H1 (cell line): ENCODE data around the gene OR6C65. TPM values are rescaled to one million over a fixed set of nuclear protein-coding genes. Genes with fewer than 3 reads are reported as not detected.
"Not testable (repeated sequence)": the region's sequence is repeated elsewhere in the genome, so short reads cannot be mapped to it uniquely, and the experiment has no call there.

Experiments used
- CTCF ChIA-PET: fragments of 300-600 bp; sonication (Branson Sonifier 250); formaldehyde crosslinking; loops from one replicate; lab custom pipeline; 2021; ENCODE audit not compliant: partially characterized antibody; lab: Charles Lee
- POLR2A ChIA-PET: fragments of 300-600 bp; sonication (Branson Sonifier 250); formaldehyde crosslinking; loops from one replicate; lab custom pipeline; 2021; ENCODE audit warnings: inconsistent platforms; ENCODE audit not compliant: partially characterized antibody; lab: Charles Lee
- DNase-seq, 2 experiments: peaks; one replicate each; pipeline versions ENCODE4 v3.0.0 to v3.0.0-alpha.2; 2010 to 2022; ENCODE audit warnings: low spot score in 2 of 2, low read depth in 1 of 2, mixed read lengths in 1 of 2
- FAIRE-seq: peaks from 2 replicates; lab custom pipeline; 2011; peaks lifted over from hg19 to GRCh38; lab: Jason Lieb, UNC
- H2AFZ ChIP-seq: 2 replicates; pipeline ENCODE4 v1.8.1; 2012; ENCODE audit warnings: low read length, inconsistent platforms
- H2AK5ac ChIP-seq: 2 replicates; pipeline ENCODE4 v1.6.1; 2013; ENCODE audit warnings: low read depth, low read length
- H2BK120ac ChIP-seq: replicated peaks from 2 replicates; pipeline ENCODE3; 2013; ENCODE audit warnings: low read depth, low read length, inconsistent platforms
- H2BK12ac ChIP-seq: 2 replicates; pipeline ENCODE4 v1.6.1; 2013; ENCODE audit warnings: low read depth, low read length
- H2BK15ac ChIP-seq: 2 replicates; pipeline ENCODE4 v1.6.1; 2013; ENCODE audit warnings: low read length
- H2BK20ac ChIP-seq: 2 replicates; pipeline ENCODE4 v1.6.1; 2013; ENCODE audit warnings: low read length
- H2BK5ac ChIP-seq: 2 replicates; pipeline ENCODE4 v1.6.1; 2013; ENCODE audit warnings: low read depth, low read length
- H3K14ac ChIP-seq: 2 replicates; pipeline ENCODE4 v1.6.1; 2013; ENCODE audit warnings: inconsistent platforms; ENCODE audit not compliant: insufficient read length
- H3K18ac ChIP-seq: 2 replicates; pipeline ENCODE4 v1.6.1; 2013; ENCODE audit warnings: low read length; ENCODE audit errors: extremely low read depth
- H3K23ac ChIP-seq: 2 replicates; pipeline ENCODE4 v1.6.1; 2013; ENCODE audit warnings: inconsistent platforms; ENCODE audit not compliant: insufficient read length
- H3K23me2 ChIP-seq: 2 replicates; pipeline ENCODE4 v1.6.1; 2013; ENCODE audit warnings: low read depth, low read length
- H3K27ac ChIP-seq: 2 replicates; pipeline ENCODE4 v1.6.1; 2011; ENCODE audit warnings: low read depth, low read length, inconsistent platforms
- H3K27me3 ChIP-seq, 4 experiments: replicated peaks in 1 of 4; 1 replicate in 1 of 4; 2 replicates in 3 of 4; pipeline versions ENCODE4 v1.6.1 to v1.8.1; 2011 to 2013; ENCODE audit warnings: low read length in 3 of 4, mild to moderate bottlenecking in 3 of 4, inconsistent platforms in 2 of 4, mixed read lengths in 2 of 4, moderate library complexity in 1 of 4; ENCODE audit not compliant: control insufficient read depth in 3 of 4, insufficient read depth in 3 of 4; ENCODE audit errors: extremely low read depth in 1 of 4
- H3K36me3 ChIP-seq, 4 experiments: 2 replicates each; pipeline versions ENCODE4 v1.6.1 to v1.8.1; 2011 to 2013; ENCODE audit warnings: mild to moderate bottlenecking in 4 of 4, low read length in 3 of 4, moderate library complexity in 2 of 4, control low read depth in 1 of 4, inconsistent platforms in 1 of 4; ENCODE audit not compliant: insufficient read depth in 4 of 4, control insufficient read depth in 2 of 4
- H3K4ac ChIP-seq: replicated peaks from 2 replicates; pipeline ENCODE3; 2013; ENCODE audit warnings: low read length, low read depth, mixed read lengths, inconsistent platforms; ENCODE audit not compliant: insufficient read length
- H3K4me1 ChIP-seq, 4 experiments: replicated peaks in 1 of 4; 1 replicate in 1 of 4; 2 replicates in 3 of 4; pipeline versions ENCODE4 v1.6.1 to v1.8.1; 2011 to 2013; ENCODE audit warnings: low read length in 3 of 4, inconsistent platforms in 2 of 4, mixed read lengths in 1 of 4; ENCODE audit not compliant: insufficient read depth in 4 of 4, control insufficient read depth in 3 of 4
- H3K4me2 ChIP-seq, 2 experiments: 2 replicates each; pipeline versions ENCODE4 v1.6.1 to v1.8.1; 2011 to 2013; ENCODE audit warnings: low read depth in 2 of 2, low read length in 2 of 2, control low read depth in 1 of 2, inconsistent platforms in 1 of 2, mild to moderate bottlenecking in 1 of 2; ENCODE audit not compliant: insufficient read depth in 1 of 2
- H3K4me3 ChIP-seq, 4 experiments: fragments of 200-600, 300-600 bp in 1 of 4; sonication (generic), shearing (Covaris generic), sonication (Bioruptor Twin) in 1 of 4; 2 replicates each; pipeline versions ENCODE4 v1.5.1 to v1.8.1; 2011 to 2016; ENCODE audit warnings: low read length in 4 of 4, low read depth in 3 of 4, control low read depth in 2 of 4, inconsistent platforms in 2 of 4, mild to moderate bottlenecking in 2 of 4, mixed read lengths in 1 of 4, moderate library complexity in 1 of 4; ENCODE audit not compliant: insufficient read depth in 2 of 4; ENCODE audit errors: extremely low read depth in 1 of 4
- H3K56ac ChIP-seq: replicated peaks from 2 replicates; pipeline ENCODE3; 2013; ENCODE audit warnings: low read depth, mild to moderate bottlenecking, mixed read lengths, low read length, inconsistent platforms; ENCODE audit not compliant: insufficient read length
- H3K79me1 ChIP-seq: 2 replicates; pipeline ENCODE4 v1.6.1; 2013; ENCODE audit warnings: low read depth, low read length, control low read depth
- H3K79me2 ChIP-seq, 2 experiments: 2 replicates each; pipeline versions ENCODE4 v1.6.1 to v1.8.1; 2012 to 2013; ENCODE audit warnings: low read length in 2 of 2, mild to moderate bottlenecking in 2 of 2, inconsistent platforms in 1 of 2; ENCODE audit not compliant: insufficient read depth in 2 of 2, control insufficient read depth in 1 of 2
- H3K9ac ChIP-seq, 4 experiments: replicated peaks in 1 of 4; 1 replicate in 1 of 4; 2 replicates in 3 of 4; pipeline versions ENCODE4 v1.6.1 to v1.8.1; 2011 to 2013; ENCODE audit warnings: low read depth in 3 of 4, low read length in 3 of 4, control low read depth in 2 of 4, mild to moderate bottlenecking in 2 of 4, moderate library complexity in 2 of 4, inconsistent platforms in 1 of 4; ENCODE audit errors: extremely low read depth in 1 of 4
- H3K9me3 ChIP-seq, 2 experiments: 2 replicates each; pipeline versions ENCODE4 v1.6.1 to v1.8.1; 2012 to 2013; ENCODE audit warnings: mild to moderate bottlenecking in 2 of 2, moderate library complexity in 2 of 2, control low read depth in 1 of 2, inconsistent platforms in 1 of 2, low read depth in 1 of 2, low read length in 1 of 2, mixed read lengths in 1 of 2; ENCODE audit not compliant: insufficient read depth in 2 of 2
- H4K20me1 ChIP-seq, 2 experiments: replicated peaks in 1 of 2; 2 replicates each; pipeline versions ENCODE3 to v1.8.1; 2011 to 2013; ENCODE audit warnings: inconsistent platforms in 2 of 2, low read length in 2 of 2, mild to moderate bottlenecking in 1 of 2; ENCODE audit not compliant: insufficient read depth in 2 of 2, control insufficient read depth in 1 of 2
- H4K5ac ChIP-seq: 2 replicates; pipeline ENCODE4 v1.6.1; 2013; ENCODE audit warnings: low read length, low read depth, mixed read lengths, inconsistent platforms; ENCODE audit not compliant: insufficient read length
- H4K8ac ChIP-seq: 2 replicates; pipeline ENCODE4 v1.8.0; 2013; ENCODE audit warnings: mild to moderate bottlenecking, moderate library complexity, low read length, inconsistent platforms; ENCODE audit not compliant: insufficient read depth; ENCODE audit errors: extremely low read depth
- H4K91ac ChIP-seq: replicated peaks from 2 replicates; pipeline ENCODE3; 2013; ENCODE audit warnings: low read length, mixed read lengths, inconsistent platforms; ENCODE audit not compliant: insufficient read length
- CBX8 ChIP-seq: fragments of 300-800, 300-1000 bp; sonication (generic); IDR thresholded peaks from 2 replicates; pipeline ENCODE4 v1.7.1; 2016; ENCODE audit warnings: low read depth, low read length, borderline replicate concordance
- FOSL1 ChIP-seq: IDR thresholded peaks from 2 replicates; pipeline ENCODE4 v1.6.1; 2011; ENCODE audit warnings: mild to moderate bottlenecking, low read depth, low read length, moderate library complexity; ENCODE audit not compliant: insufficient read depth
- KDM4A ChIP-seq: IDR thresholded peaks from one replicate; pipeline ENCODE4 v1.7.1; 2012; ENCODE audit warnings: low read depth, mild to moderate bottlenecking, moderate library complexity, low read length, inconsistent platforms; ENCODE audit not compliant: severe bottlenecking
- RFX5 ChIP-seq: IDR thresholded peaks from 2 replicates; pipeline ENCODE4 v1.6.1; 2011; ENCODE audit warnings: low read depth, low read length, improper control_type of control experiment, borderline replicate concordance
- SIN3A ChIP-seq, 2 experiments: IDR thresholded peaks in 1 of 2; conservative IDR thresholded peaks in 1 of 2; 2 replicates each; pipeline ENCODE4 v1.6.1; 2011 to 2012; ENCODE audit warnings: low read length in 2 of 2, improper control_type of control experiment in 1 of 2, low read depth in 1 of 2, mild to moderate bottlenecking in 1 of 2
- WGBS, 2 experiments: shearing (Covaris generic) in 1 of 2; methylation state at CpG; one replicate each; pipeline versions ENCODE4 v1.1.6 to v1.1.7; 2013 to 2015; ENCODE audit warnings: low lambda C conversion rate in 2 of 2, mixed read lengths in 2 of 2, inconsistent platforms in 1 of 2, low coverage in 1 of 2, missing lambda C conversion rate in 1 of 2; ENCODE audit not compliant: insufficient replicate concordance in 2 of 2, insufficient coverage in 1 of 2, insufficient read length in 1 of 2; ENCODE audit errors: extremely low coverage in 1 of 2, missing lambda C conversion rate in 1 of 2; 5-methylcytosine and 5-hydroxymethylcytosine counted together
- polyA plus RNA-seq, 7 experiments: library from polyadenylated mRNA; depleted of rRNA in 3 of 7; stranded (reverse) in 5 of 7; unstranded in 2 of 7; fragments of >200 nt in 5 of 7; fragments of 200-250 nt in 2 of 7; gene quantifications; 1 replicate in 5 of 7; 2 replicates in 1 of 7; 4 replicates in 1 of 7; pipeline versions ENCODE4 v1.2.1 to v1.2.3, GENCODE V29; 2011 to 2013; ENCODE audit warnings: missing spikeins in 2 of 7, mixed read lengths in 2 of 7
- total RNA-seq: library from RNA; stranded (reverse); fragmentation: NEBNext Ultra II Directional; extraction: Animal tissue kit (Norgen Biotek cat#: 25700); gene quantifications from 2 replicates; pipeline ENCODE4 v1.2.1, GENCODE V29; 2021

OR6C65 gene
- total and polyA plus RNA-seq, 2 of the 8 experiments (the other 6 are each of a cell fraction or from before 2014, with no cell fraction given) = not detected

GRCh38 chr12:55400229-55400628 lies at the start of gene OR6C65 (continued):
- TF ChIP-seq RFX5 (no peak), FOSL1 (no peak), SIN3A (conservative IDR thresholded peaks at IDR 0.05 in 1 of 2, IDR thresholded peaks at IDR 0.05 in 1 of 2; ENCODE audit: low read depth in 1 of 2, low read length in 2 of 2) (no peak), CBX8 (no peak), KDM4A (no peak)
- TF ChIP-seq, all 59 proteins: peak for 0

GRCh38 chr12:55355338-55355737 lies 45.0 kb upstream of the OR6C65 start:
- DNase-seq, H3K9ac ChIP-seq, FAIRE-seq, H3K27me3 ChIP-seq, H3K9me3 ChIP-seq, H3K79me2 ChIP-seq, H3K4me2 ChIP-seq, H3K4me3 ChIP-seq, H3K14ac ChIP-seq, H3K36me3 ChIP-seq, H3K4ac ChIP-seq, H3K18ac ChIP-seq, H4K5ac ChIP-seq, H3K56ac ChIP-seq, H2BK120ac ChIP-seq, H3K23ac ChIP-seq, POLR2A ChIA-PET, H2BK20ac ChIP-seq, H2BK5ac ChIP-seq, H4K20me1 ChIP-seq, H3K27ac ChIP-seq, H2BK12ac ChIP-seq, H3K23me2 ChIP-seq, H4K91ac ChIP-seq, H3K79me1 ChIP-seq, H2AK5ac ChIP-seq, H4K8ac ChIP-seq: not testable (repeated sequence)
- H3K4me1 ChIP-seq = peaks cover 0 to 11% (median 2%) of the 10 kb centered on the region in 4 experiments; a peak in 6 of 7 replicates
- 0 out of 2 replicates have a peak overlapping the region, but pooled peaks have one; percentile 29 for H2BK15ac ChIP-seq
- 95% methylated on average over 4 of the region's 4 CpGs; no CpG with 5 or more reads in 1 of the 2 experiments for WGBS, 2 experiments
- peak overlapping the region; percentile 62 for H2AFZ ChIP-seq
- CTCF ChIA-PET = interaction anchor here (0.7 to 0.8 kb wide), 2 partner anchors 28 to 111 kb away, joined by 3 to 4 read pairs; partner anchors contain the start of gene OR6C74
